ENCODE data around the gene F8. TPM values are rescaled to one million over a fixed set of nuclear protein-coding genes. Genes with fewer than 3 reads are reported as not detected.
"Not testable (repeated sequence)": the region's sequence is repeated elsewhere in the genome, so short reads cannot be mapped to it uniquely, and the experiment has no call there.

Gene F8
- total and polyA plus RNA-seq, 2 donors from 2014 or later: 15.1 to 41.3 TPM

- no peak overlapping the region for H3K27ac ChIP-seq (ENCODE audit: low read depth in 2 of 2, low read length in 2 of 2)
- intact Hi-C loops (cut with DNase I): no loop called here
- H3K9ac ChIP-seq (ENCODE audit: low read length in 3 of 3): no peak overlapping the region
- FAIRE-seq (no peak), DNase-seq (no peak)
- no peaks in the 10 kb centered on the region for H3K27me3 ChIP-seq (ENCODE audit: control insufficient read depth, insufficient read depth, low read length)
- no peak overlapping the region for H3K4me3 ChIP-seq (ENCODE audit: low read length in 3 of 3)
- no peaks in the 10 kb centered on the region for H3K4me1 ChIP-seq (ENCODE audit: control insufficient read depth in 2 of 3, insufficient read depth in 2 of 3, low read depth in 1 of 3, low read length in 3 of 3)
- no peaks in the 10 kb centered on the region for H3K36me3 ChIP-seq (ENCODE audit: control insufficient read depth in 2 of 3, insufficient read depth in 3 of 3, low read length in 3 of 3)
- no peaks in the 10 kb centered on the region for H3K9me3 ChIP-seq (ENCODE audit: control insufficient read depth in 2 of 3, insufficient read depth in 1 of 3, low read length in 3 of 3)
- no peak for TF ChIP-seq CTCF (IDR thresholded peaks at IDR 0.05; ENCODE audit: borderline replicate concordance, extremely low read depth, insufficient read depth)
Observed at GRCh38 chrX:154828016-154828408, 194.5 kb downstream of the F8 start.

GRCh38 chrX:154827194-154828015 lies 195.1 kb downstream of the F8 start:
- DNase-seq: no peak
- intact Hi-C loops (cut with DNase I): no loop called here
- H3K4me3 ChIP-seq (ENCODE audit: low read length in 3 of 3): no peak overlapping the region

DNA sequence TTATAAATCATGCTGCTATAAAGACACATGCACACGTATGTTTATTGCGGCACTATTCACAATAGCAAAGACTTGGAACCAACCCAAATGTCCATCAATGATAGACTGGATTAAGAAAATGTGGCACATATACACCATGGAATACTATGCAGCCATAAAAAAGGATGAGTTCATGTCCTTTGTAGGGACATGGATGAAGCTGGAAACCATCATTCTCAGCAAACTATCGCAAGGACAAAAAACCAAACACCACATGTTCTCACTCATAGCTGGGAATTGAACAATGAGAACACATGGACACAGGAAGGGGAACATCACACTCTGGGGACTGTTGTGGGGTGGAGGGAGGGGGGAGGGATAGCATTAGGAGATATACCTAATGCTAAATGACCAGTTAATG lies 196.9 kb downstream of the F8 start:
- H3K36me3 ChIP-seq (ENCODE audit: control insufficient read depth in 2 of 3, insufficient read depth in 3 of 3, low read length in 3 of 3); H3K4me1 ChIP-seq (ENCODE audit: control insufficient read depth in 2 of 3, insufficient read depth in 2 of 3, low read depth in 1 of 3, low read length in 3 of 3); H3K9ac ChIP-seq (ENCODE audit: low read length in 3 of 3); FAIRE-seq; H3K27ac ChIP-seq (ENCODE audit: low read depth in 2 of 2, low read length in 2 of 2); intact Hi-C loops (cut with DNase I); H3K9me3 ChIP-seq (ENCODE audit: control insufficient read depth in 2 of 3, insufficient read depth in 1 of 3, low read length in 3 of 3); H3K4me3 ChIP-seq (ENCODE audit: low read length in 3 of 3); H3K27me3 ChIP-seq (ENCODE audit: control insufficient read depth, insufficient read depth, low read length); DNase-seq: not testable (repeated sequence)

More at GRCh38 chrX:154827194-154828015, 195.1 kb downstream of the F8 start:
- no peak overlapping the region for H3K27ac ChIP-seq (ENCODE audit: low read depth in 2 of 2, low read length in 2 of 2)
- TF ChIP-seq CTCF (IDR thresholded peaks at IDR 0.05; ENCODE audit: borderline replicate concordance, extremely low read depth, insufficient read depth): no peak
- no peak overlapping the region for H3K9ac ChIP-seq (ENCODE audit: low read length in 3 of 3)
- H3K4me1 ChIP-seq (ENCODE audit: control insufficient read depth in 2 of 3, insufficient read depth in 2 of 3, low read depth in 1 of 3, low read length in 3 of 3): no peaks in the 10 kb centered on the region
- no peak for FAIRE-seq
- H3K9me3 ChIP-seq (ENCODE audit: control insufficient read depth in 2 of 3, insufficient read depth in 1 of 3, low read length in 3 of 3): no peaks in the 10 kb centered on the region
- no peaks in the 10 kb centered on the region for H3K36me3 ChIP-seq (ENCODE audit: control insufficient read depth in 2 of 3, insufficient read depth in 3 of 3, low read length in 3 of 3)
- H3K27me3 ChIP-seq (ENCODE audit: control insufficient read depth, insufficient read depth, low read length): no peaks in the 10 kb centered on the region

- H3K4me1 ChIP-seq (ENCODE audit: control insufficient read depth in 2 of 3, insufficient read depth in 2 of 3, low read depth in 1 of 3, low read length in 3 of 3): no peaks in the 10 kb centered on the region
- H3K27ac ChIP-seq (ENCODE audit: low read depth in 2 of 2, low read length in 2 of 2): no peak overlapping the region
- no peak for TF ChIP-seq CTCF (IDR thresholded peaks at IDR 0.05; ENCODE audit: borderline replicate concordance, extremely low read depth, insufficient read depth)
- H3K4me3 ChIP-seq (ENCODE audit: low read length in 3 of 3): no peak overlapping the region
- FAIRE-seq (no peak), DNase-seq (no peak)
- H3K36me3 ChIP-seq (ENCODE audit: control insufficient read depth in 2 of 3, insufficient read depth in 3 of 3, low read length in 3 of 3): no peaks in the 10 kb centered on the region
- H3K9ac ChIP-seq (ENCODE audit: low read length in 3 of 3): no peak overlapping the region
- H3K9me3 ChIP-seq (ENCODE audit: control insufficient read depth in 2 of 3, insufficient read depth in 1 of 3, low read length in 3 of 3): no peaks in the 10 kb centered on the region
- H3K27me3 ChIP-seq (ENCODE audit: control insufficient read depth, insufficient read depth, low read length): no peaks in the 10 kb centered on the region
- intact Hi-C loops (cut with DNase I): no loop called here
Observed at GRCh38 chrX:154824638-154825037, 197.9 kb downstream of the F8 start.

All from kidney (tissue), 14 donors.